ENCODE data around the gene ARV1.
A peak's percentile ranks its signal among the peaks of the same experiment; 100 is the strongest.

Gene ARV1

DNA sequence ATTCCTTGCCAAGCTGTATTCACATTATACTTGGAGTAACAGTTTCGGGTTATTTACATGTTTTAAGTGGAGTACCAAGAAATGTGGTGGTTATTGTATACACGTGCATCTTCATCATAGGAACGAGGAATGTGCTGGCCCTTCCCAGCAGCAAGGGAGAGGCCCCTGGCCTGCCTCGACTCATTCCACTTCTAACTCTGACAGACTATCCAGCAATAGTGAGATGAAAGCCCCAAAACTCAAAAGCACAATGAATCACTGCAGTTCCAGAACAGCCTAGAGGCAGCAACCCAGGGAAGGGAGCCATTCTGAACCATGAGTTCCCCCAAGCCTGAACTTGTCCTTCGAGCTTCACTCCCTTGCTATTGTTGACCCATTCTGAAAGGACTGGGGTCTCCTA lies 38.1 kb downstream of the ARV1 start:
- no peak overlapping the region for H3K9ac ChIP-seq (ENCODE audit: low read depth, low read length, poor library complexity, severe bottlenecking)
- no peaks in the 10 kb centered on the region for H3F3A ChIP-seq (ENCODE audit: low read depth)
- no peaks in the 10 kb centered on the region for H3K36me3 ChIP-seq (ENCODE audit: insufficient read depth, low read length)
- no peak overlapping the region for H3K4me2 ChIP-seq (ENCODE audit: low read depth, low read length, poor library complexity, severe bottlenecking)
- no peak overlapping the region for H2AFZ ChIP-seq (ENCODE audit: low read length)
- H3K27me3 ChIP-seq (ENCODE audit: insufficient read depth, low read length, poor library complexity, severe bottlenecking), result no peaks in the 10 kb centered on the region
- TF ChIP-seq, protein P1, sequence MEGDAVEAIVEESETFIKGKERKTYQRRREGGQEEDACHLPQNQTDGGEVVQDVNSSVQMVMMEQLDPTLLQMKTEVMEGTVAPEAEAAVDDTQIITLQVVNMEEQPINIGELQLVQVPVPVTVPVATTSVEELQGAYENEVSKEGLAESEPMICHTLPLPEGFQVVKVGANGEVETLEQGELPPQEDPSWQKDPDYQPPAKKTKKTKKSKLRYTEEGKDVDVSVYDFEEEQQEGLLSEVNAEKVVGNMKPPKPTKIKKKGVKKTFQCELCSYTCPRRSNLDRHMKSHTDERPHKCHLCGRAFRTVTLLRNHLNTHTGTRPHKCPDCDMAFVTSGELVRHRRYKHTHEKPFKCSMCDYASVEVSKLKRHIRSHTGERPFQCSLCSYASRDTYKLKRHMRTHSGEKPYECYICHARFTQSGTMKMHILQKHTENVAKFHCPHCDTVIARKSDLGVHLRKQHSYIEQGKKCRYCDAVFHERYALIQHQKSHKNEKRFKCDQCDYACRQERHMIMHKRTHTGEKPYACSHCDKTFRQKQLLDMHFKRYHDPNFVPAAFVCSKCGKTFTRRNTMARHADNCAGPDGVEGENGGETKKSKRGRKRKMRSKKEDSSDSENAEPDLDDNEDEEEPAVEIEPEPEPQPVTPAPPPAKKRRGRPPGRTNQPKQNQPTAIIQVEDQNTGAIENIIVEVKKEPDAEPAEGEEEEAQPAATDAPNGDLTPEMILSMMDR (conservative IDR thresholded peaks at IDR 0.05; ENCODE audit: low read length), result no peak
- TF ChIP-seq EZH2phosphoT487 (IDR thresholded peaks at IDR 0.05; ENCODE audit: borderline replicate concordance), result no peak
- H4K20me1 ChIP-seq (ENCODE audit: insufficient read depth, low read length, poor library complexity, severe bottlenecking), result no peaks in the 10 kb centered on the region
- peaks cover 7% of the 10 kb centered on the region for H3K4me1 ChIP-seq (ENCODE audit: insufficient read depth, low read length, poor library complexity, severe bottlenecking)
- no peaks in the 10 kb centered on the region for H3K79me2 ChIP-seq (ENCODE audit: insufficient read depth, low read length)
- no peaks in the 10 kb centered on the region for H3K9me3 ChIP-seq (ENCODE audit: insufficient read depth, low read depth, low read length)
- no peak overlapping the region for H3K4me3 ChIP-seq (ENCODE audit: low read length, poor library complexity, severe bottlenecking)
- no peaks in the 10 kb centered on the region for H3K9me2 ChIP-seq (replicated peaks; ENCODE audit: low read depth, low read length)

DNA sequence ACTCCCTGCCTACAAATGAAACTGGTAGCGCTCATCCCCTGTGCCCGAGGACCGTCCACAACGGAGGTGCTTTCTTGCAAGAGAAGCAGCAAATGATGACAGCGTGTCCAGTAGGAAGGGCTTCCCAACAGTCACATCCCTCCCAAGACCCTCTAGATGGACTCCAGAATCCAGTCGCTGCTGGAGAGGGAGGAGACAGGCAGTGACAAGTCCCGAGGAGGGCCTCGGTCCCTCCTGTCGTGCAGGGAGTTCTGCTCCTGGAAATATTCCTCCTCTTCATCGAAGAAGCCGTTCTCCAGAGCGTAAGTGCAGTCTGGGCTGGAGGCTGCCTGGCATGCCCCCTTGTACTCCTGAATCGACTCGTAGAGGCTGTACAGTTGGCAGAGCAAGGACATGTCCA lies 40.8 kb downstream of the ARV1 start:
- H4K20me1 ChIP-seq (ENCODE audit: insufficient read depth, low read length, poor library complexity, severe bottlenecking), result no peaks in the 10 kb centered on the region
- no peaks in the 10 kb centered on the region for H3K9me3 ChIP-seq (ENCODE audit: insufficient read depth, low read depth, low read length)
- no peak overlapping the region for H2AFZ ChIP-seq (ENCODE audit: low read length)
- H3F3A ChIP-seq (ENCODE audit: low read depth), result no peaks in the 10 kb centered on the region
- no peak overlapping the region for H3K4me2 ChIP-seq (ENCODE audit: low read depth, low read length, poor library complexity, severe bottlenecking)
- H3K9ac ChIP-seq (ENCODE audit: low read depth, low read length, poor library complexity, severe bottlenecking), result no peak overlapping the region
- H3K27me3 ChIP-seq (ENCODE audit: insufficient read depth, low read length, poor library complexity, severe bottlenecking), result no peaks in the 10 kb centered on the region
- H3K36me3 ChIP-seq (ENCODE audit: insufficient read depth, low read length), result no peaks in the 10 kb centered on the region
- H3K9me2 ChIP-seq (replicated peaks; ENCODE audit: low read depth, low read length), result no peaks in the 10 kb centered on the region
- H3K79me2 ChIP-seq (ENCODE audit: insufficient read depth, low read length), result no peaks in the 10 kb centered on the region
- TF ChIP-seq, protein P1 (conservative IDR thresholded peaks at IDR 0.05; ENCODE audit: low read length), result no peak
- no peak for TF ChIP-seq EZH2phosphoT487 (IDR thresholded peaks at IDR 0.05; ENCODE audit: borderline replicate concordance)
- peaks cover 7% of the 10 kb centered on the region for H3K4me1 ChIP-seq (ENCODE audit: insufficient read depth, low read length, poor library complexity, severe bottlenecking)
- H3K4me3 ChIP-seq (ENCODE audit: low read length, poor library complexity, severe bottlenecking), result no peak overlapping the region

DNA sequence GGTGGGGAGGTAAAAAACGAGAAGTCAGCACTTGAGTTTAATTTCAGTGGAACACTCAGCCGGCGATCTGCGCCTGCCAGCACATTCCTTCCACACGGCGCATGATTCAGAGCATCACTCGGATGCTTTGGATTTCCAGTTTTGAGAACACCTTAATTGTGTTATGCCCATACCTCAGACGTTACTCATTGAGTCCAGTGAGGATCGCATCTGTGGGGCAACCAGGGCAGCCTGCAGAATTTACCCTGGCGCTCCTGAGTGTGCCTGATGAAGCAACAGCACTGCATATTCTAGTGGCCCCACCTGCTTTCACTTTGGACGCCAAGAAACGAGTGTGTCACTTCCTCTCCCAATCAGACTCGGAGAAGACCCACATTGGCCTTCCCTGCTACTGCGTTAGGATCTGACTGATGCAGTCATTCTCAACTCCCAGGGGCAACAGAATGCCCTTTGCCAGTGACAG lies 41.3 kb downstream of the ARV1 start:
- Histone ChIP-seq H3K27me3 (ENCODE audit: insufficient read depth, low read length, poor library complexity, severe bottlenecking) (no peaks in the 10 kb centered on the region), H3K4me1 (ENCODE audit: insufficient read depth, low read length, poor library complexity, severe bottlenecking) (peaks cover 7% of the 10 kb centered on the region), H3K36me3 (ENCODE audit: insufficient read depth, low read length) (no peaks in the 10 kb centered on the region), H3K4me3 (ENCODE audit: low read length, poor library complexity, severe bottlenecking) (no peak overlapping the region), H3K9me2 (replicated peaks; ENCODE audit: low read depth, low read length) (no peaks in the 10 kb centered on the region), H3K4me2 (ENCODE audit: low read depth, low read length, poor library complexity, severe bottlenecking) (peak overlapping the region; percentile 30), H3K9me3 (ENCODE audit: insufficient read depth, low read depth, low read length) (no peaks in the 10 kb centered on the region), H3F3A (ENCODE audit: low read depth) (no peaks in the 10 kb centered on the region), H2AFZ (ENCODE audit: low read length) (peak overlapping the region; percentile 38; the same call in 1 of the 2 replicates), H4K20me1 (ENCODE audit: insufficient read depth, low read length, poor library complexity, severe bottlenecking) (no peaks in the 10 kb centered on the region), H3K79me2 (ENCODE audit: insufficient read depth, low read length) (no peaks in the 10 kb centered on the region), H3K9ac (ENCODE audit: low read depth, low read length, poor library complexity, severe bottlenecking) (no peak overlapping the region)
- no peak for TF ChIP-seq EZH2phosphoT487 (IDR thresholded peaks at IDR 0.05; ENCODE audit: borderline replicate concordance)
- TF ChIP-seq, protein P1 (conservative IDR thresholded peaks at IDR 0.05; ENCODE audit: low read length), result no peak

Data from Loucy (cell line).